GM18498 (cell line): ENCODE measurements around the gene HYLS1.
A peak's percentile ranks its signal among the peaks of the same experiment; 100 is the strongest.
"Not testable (repeated sequence)": the region's sequence is repeated elsewhere in the genome, so short reads cannot be mapped to it uniquely, and the experiment has no call there.

Source experiments
- ATAC-seq: cut with Tn5 transposase; IDR thresholded peaks from one replicate; pipeline ENCODE4 v1.9.1; 2021; ENCODE audit warnings: mild to moderate bottlenecking, moderate library complexity; ENCODE audit not compliant: unreplicated experiment

HYLS1 gene

DNA sequence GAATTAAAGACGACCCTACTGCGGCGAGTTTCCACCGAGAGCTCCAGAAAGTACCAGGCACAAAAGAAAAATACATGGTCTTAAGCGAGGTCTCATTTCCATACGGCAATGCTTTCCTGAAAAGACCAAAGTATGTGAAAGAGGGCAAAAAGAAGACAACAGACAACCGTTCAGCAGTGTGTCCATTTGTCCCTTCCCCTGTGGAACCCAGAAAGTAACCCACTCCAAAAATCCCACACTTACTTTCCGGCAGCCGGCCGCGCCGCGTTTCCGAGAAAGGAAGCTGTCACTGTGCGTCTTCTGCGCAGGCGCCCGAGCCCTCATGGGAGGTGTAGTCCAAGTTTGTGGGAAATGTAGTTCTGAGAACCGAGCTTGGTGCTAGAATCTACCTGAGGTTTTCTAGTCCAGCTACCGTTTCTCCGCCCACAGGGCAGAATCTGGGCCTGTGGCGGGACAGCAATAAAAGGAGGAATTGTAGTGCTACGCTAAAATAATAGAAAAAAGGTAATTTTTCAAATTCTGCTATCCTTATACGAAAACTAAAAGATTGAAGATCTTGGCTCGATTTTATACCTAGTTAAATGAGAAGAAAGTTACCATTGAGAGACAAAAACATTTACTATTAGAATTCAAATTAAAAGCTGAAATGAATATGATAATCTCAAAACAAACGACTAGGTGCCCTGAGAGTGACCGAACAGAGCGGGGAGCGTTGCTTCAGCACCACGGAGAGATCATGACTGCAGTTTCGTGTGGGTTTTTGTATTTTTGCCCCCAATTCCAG, 15.7 kb downstream of the HYLS1 start, which contains the start of gene PUS3:
Gene PUS3, minus strand, starts transcription at position 280 of the 784 bp plus-strand sequence. CDS start 6,922 bp downstream, outside the sequence.
- peak; percentile 98 for ATAC-seq

DNA sequence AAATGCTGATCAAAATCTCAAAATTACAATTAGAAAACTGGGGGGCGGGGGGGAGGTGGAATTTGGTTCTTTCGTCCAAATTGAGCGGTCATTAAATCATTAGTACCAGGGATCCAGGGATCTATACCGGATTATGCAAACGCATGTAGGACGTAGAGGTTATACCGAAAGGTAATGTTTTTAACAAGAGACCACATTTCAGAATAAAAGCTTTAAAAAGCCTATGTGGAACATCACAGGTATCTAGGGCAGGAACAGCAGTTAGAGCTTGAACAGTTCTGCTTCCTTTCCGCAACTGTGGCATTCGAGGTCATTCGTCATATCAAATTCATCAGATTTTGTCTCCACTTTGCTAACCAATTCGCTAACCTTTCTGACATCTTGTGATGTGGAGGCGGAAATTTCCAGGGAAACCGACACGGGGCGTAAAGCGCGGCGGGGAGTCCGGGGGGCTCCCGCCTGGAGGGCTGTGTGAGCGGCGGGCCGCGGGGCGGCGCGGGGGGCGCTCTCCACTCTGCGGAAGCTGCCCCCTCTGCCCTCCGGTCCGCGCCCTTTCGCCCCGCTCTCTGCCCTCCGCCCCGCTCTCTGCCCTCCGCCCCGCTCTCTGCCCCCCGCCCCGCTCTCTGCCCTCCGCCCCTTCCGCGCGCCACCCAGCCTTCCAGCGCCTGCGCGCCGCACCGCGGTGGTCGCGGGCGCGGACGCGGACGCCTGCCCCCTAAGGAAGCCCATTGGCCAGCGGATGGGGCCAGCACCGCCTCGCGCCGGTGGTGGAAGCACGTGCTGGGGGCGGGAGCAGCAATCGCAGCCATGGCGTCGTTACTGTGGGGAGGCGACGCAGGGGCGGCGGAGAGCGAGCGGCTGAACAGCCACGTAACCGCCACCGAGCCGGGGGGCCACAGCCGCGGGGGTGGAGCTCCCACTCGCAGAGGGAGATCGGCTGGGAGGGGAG, 16.5 kb downstream of the HYLS1 start, which contains the start of gene DDX25:
Gene DDX25, plus strand, starts transcription at position 798 of the 949 bp plus-strand sequence. Its CDS starts 10 bp downstream, at position 808.
- ATAC-seq: no peak

DNA sequence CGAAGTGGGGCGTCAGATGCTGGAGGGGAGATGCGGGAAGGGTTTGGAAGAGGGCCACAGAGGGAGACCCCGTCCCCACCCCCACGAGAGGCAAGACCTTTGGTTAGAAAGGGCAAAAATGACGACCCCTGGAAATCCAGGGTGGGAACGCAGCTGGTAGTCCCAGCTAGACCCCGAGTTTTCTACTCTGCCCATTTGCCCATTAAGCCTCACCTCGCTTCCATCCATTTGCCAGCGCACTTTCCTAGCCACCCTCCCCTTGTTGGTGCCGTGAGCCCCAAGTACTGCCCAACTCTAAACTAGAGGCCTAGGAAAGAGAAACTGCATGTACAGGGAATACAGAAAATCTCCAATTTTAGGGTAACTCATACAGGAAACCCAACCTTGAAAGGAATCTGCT, 17.2 kb downstream of the HYLS1 start:
- ATAC-seq: no peak

DNA sequence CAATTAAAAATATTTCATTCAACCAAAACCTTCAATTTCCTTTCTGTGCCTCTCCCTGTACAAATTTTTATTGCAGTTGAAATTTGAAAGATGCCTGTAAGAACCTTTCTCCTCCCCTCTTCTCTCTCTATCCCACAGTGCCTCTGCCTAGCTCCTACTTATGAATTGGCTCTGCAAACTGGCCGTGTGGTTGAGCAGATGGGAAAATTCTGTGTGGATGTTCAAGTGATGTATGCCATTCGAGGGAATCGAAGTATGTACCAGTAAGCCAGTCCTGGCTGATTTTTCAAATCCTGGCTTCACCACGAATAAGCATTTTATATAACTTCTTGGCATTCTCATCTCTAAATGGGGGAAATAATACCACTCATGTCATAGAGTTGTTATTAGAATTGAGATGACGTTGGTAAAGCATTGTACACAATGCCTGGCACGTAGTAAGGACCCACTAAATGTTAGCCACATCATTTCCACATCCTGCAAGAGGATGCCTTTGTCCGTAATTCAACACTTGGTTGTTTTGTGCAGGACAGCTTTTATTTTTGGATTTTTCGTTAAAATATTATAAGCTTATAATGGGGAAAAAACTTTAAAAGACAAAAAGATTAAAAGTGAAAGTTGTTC, 22.9 kb downstream of the HYLS1 start:
- no peak for ATAC-seq

DNA sequence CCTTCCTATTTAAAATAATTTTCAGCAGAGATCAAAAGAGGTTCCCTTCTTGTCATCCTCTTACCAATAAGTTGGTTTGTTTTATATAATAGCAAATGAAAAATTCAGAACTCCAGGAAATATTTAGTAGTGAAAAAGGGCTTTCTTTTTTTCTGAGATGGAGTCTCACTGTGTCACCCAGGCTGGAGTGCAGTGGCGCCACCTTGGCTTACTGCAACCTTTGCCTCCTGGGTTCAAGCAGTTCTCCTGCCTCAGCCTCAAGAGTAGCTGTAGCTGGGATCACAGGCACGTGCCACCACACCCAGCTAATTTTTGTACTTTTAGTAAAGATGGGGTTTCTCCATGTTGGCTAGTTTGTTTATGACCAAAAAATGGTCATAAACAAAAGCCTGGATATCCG, 27.1 kb downstream of the HYLS1 start:
- ATAC-seq: not testable (repeated sequence)

DNA sequence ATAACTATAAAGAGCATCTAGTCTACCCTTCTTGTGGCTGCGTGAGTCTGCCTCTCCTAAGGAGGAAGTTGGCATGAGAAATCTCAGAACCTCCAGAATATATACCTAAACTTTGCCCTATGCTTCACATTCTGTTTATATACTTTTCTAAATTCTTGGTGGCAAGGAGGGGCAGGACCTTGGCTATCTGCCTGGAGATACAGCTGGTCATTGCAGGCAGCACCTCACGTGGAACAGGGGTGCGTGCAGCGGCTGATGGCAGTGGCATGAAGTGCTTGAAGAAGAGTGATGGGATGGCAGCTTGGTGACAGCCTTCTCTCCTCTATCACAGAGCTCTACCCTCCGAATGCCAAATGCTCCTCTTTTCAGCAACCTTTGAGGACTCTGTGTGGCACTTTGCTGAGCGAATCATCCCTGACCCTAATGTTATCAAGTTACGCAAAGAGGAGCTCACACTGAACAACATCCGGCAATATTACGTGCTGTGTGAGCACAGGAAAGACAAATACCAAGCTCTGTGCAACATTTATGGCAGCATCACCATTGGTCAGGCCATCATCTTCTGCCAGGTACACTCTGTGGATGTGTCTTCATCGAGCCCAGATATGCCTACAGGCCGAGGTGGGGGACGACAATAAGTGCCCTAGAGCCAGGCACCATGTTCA, 29.3 kb downstream of the HYLS1 start:
- no peak for ATAC-seq

DNA sequence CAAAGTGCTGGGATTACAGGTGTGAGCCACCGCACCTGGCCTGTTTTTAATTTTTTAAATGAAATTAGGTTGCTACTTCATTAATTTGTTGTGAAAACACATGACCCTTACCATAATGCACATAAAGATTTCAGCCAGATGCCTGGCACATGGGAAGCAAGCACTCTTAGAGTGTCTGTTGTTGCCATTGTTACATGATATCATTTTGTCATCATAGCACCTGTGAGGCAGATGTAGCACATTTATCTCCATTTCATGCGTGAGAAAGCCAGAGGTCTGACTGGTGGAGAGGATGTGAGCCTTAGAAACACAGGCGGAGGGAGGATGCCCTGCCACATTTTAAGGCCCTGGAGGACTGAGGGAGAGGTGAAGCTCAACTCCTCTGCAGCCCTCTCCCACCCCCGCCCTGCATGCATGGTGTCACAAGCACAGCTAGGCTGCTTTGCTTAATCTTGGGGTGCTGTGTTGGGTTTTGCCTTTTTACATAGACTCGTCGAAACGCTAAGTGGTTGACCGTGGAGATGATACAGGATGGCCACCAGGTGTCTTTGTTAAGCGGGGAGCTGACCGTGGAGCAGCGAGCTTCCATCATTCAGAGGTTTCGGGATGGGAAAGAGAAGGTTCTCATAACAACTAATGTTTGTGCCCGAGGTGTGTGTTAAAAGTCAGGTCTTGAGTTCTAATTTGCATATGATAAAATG, 30.8 kb downstream of the HYLS1 start:
- no peak for ATAC-seq

DNA sequence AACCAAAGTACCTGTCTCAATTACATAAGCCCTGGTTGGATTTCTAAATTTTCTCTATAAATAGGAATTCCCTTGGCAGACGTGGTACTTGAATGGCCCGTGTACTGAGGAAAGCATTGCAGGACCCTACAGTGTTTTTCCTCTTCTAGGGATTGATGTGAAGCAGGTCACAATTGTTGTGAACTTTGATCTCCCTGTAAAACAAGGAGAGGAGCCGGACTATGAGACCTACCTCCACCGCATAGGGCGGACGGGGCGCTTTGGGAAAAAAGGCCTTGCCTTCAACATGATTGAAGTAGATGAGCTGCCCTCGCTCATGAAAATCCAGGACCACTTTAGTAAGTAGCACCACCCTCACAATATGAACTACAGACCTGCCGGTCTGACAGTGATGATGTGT, 33.6 kb downstream of the HYLS1 start:
- ATAC-seq: no peak

DNA sequence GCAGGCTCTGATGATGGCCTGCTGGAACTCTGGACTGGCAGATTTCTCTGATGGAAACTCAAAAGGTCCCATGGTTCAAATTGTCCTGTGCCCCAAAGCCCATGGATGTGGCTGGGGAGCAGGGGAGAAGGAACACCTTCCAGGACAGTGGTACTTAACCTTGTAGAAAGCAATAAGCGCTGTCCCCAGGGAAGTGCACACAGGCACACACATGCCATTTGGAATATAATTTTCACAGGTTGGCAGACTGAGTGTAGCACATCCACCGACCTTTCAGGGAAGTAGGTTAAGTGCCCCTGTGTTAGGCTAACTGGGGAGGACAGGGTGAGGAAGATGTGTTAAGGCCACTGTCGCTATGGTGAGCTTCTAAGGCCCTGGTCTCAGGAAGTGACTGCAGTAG, 34.7 kb downstream of the HYLS1 start:
- ATAC-seq: no peak

DNA sequence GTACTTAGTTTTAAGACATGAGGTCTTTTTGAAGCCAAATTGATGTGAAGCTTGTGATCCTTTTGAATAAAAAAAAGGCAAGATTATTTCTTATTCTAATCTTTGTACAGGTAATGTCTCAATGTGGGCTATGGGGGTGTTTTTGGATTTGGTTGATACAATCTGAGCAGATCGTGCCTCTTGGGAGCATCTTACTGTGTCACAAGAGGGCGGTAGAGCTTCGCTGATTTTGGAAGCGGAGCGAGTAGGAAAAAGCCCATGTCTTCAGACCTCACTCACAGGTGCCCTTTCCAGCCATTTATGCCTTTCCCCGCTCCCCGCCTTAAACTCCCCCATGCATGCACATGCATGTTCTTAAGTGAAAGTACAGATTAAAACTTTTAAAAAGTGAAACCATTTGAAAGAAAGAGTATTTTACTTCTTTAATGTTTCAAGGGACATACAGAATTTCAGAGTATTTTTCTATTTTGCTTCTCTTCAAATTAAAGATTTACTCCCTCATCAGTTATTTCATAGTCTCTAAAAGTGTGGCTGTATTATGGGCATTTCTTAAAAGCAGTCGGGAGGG, 35.6 kb downstream of the HYLS1 start:
- ATAC-seq: peak; percentile 78

DNA sequence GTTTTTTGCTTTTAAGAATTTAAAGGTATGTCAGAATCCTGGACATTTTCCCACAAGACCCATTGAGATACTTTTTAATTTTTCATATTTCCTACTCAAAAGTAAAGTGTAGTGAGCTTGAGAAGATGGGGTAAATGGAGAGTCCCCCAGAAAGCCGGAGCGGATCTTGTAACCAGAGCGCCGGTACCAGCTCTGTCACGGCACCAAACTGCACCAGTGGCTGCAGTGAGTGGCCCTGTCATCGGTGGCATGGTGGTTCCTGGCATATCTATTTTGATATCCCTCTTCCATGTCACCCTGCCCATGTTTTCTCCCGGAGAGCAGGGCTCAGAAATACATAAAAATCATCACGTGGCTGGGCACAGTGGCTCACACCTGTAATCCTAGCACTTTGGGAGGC, 36.2 kb downstream of the HYLS1 start:
- no peak for ATAC-seq

DNA sequence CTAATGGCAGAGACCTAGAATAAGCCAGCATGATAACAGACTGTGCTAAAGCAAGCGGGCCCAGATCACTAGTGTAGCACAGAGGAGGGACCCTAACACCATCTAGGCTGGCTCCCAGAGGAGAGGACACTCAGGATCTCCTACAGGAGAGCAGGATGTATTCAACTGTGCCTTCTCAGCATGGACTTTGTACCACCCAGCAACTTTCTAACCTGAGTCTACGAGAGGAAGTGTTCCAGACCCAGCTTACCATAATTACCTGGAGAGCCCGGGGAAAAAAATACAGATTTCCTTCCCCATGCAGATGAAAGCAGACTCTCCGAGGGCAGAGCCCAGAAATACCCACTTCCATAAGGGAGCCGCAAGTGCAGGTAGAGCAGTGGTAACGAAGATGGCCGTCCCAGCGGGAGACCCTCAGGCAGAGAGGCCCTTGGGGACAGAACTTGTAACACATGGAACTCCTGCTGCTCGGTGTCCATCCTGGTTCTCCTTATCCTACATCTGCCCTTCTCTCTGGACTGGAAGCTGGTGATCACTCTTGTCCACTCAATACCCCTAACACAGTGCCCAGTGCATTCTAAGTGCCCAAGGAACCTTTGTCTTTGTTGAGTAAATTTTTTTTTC, 37.0 kb downstream of the HYLS1 start:
- no peak for ATAC-seq

DNA sequence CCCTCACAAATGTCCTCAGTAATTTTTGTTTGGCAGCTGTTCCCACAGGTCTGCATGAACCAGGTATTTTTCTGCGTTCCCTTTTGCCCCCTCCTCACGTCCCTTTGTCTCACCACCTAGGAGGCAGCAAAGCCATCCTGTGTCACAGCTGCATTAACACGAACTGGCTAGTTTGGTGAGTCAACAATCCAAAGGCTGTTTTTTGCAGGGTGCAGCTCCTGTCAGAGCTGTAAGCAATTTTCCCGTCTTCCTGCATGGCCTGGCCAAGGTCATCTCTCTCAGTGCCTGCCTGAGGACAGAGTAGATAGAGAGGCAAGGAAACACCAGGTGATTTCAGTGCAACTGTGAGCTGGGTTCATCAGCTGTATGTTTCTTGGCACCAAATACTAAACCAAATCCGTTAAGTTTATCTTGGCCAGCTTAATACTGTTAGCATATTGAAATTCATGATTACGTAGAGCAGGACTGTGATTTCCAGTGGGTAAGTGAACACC, 37.8 kb downstream of the HYLS1 start:
- ATAC-seq: no peak

DNA sequence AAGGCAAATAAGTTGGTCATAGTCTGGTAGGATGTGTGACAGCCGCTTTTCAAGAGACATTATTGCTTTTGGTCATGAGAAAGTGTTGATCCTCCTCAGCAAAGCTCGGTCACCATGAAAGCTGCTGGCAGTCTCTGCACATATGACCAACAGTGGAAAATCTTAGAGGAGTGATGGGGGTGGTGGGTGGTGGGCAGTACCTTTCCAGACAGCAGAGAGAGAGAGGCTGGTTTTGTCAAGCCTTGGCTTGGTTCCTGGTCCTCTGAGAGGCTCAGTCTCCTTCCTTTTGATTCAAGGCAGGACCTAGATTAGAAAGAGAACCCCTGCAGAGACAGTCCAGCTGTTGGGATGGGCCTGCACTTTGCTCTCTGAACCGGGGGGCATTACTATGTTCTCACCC, 38.3 kb downstream of the HYLS1 start:
- no peak for ATAC-seq

DNA sequence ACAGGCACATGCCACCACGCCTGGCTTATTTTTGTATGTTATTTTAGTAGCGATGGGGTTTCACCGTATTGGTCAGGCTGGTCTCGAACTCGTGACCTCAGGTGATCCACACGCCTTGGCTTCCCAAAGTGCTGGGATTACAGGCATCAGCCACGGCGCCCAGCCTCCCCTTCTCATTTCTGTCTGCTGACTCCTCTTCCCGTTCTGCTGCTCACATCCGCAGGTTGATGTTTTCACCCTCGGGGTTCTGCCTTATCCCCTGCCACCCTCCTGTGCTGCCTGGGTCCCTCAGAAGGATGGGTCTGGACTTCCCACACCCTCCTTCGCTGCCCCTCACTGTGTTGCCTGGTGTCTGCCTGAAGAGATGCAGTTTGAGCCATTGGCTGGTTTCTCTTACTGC, 39.2 kb downstream of the HYLS1 start:
- no peak for ATAC-seq

DNA sequence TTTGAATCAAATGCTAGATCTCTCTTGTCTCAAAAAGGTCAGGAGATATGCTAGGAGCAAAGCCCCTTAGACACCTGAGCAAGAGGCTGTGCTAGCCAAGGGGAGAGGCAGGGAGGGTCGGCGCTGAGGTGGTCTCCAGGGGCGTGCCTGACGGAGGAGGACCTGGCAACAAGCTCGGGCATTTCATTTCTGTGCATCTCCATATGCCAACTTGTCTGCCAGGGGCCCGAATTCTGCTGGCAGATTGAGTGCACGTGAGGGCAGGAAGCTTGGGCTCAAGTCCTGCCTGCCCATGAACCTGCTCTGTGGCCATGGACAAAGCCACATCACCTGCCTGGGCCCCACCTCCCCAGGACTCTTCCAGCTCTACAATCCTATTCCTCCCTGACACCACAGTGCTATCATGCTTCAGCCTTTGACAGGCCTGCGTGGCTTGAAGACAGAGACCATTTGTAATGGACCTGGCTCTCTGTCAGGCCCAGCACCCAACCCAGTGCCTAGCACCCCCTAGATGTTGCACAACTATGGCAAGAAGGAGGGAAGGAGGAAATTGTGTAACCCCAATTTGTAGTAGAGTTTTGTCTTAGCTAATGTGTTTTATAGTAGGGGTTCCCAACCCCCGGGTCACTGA, 42.1 kb downstream of the HYLS1 start:
- no peak for ATAC-seq

DNA sequence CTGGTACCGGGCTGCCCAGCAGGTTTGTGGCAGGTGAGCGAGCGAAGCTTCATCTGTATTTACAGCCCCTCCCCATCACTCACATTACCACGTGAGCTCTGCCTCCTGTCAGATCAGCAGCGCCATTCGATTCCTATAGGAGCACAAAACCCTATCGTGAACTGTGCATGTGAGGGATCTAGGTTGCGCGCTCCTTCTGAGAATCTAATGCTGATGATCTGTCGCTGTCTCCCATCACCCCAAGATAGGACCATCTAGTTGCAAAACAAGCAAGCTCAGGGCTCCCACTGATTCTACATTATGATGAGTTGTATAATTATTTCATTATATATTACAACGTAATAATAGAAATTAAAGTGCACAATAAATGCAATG, 42.6 kb downstream of the HYLS1 start:
- ATAC-seq: no peak

DNA sequence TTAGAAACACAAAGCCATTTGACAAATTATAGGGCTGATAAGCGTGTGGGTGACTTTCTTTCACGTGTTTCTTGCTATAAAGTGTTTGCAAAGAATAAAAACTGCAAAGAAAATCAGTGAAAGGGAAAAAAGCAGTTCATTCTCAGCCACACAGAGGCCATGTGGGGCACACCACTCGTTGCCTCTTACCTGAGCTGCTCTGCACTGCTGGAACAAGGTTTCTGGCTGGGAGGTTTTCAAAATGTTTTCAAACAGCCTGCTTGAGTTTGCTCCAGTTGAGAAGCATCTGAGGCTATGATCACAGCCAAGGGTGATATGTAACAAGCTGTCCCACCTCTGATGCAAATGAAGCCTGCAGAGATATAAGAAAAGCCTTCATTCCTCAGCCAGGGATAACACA, 43.6 kb downstream of the HYLS1 start:
- ATAC-seq: no peak

DNA sequence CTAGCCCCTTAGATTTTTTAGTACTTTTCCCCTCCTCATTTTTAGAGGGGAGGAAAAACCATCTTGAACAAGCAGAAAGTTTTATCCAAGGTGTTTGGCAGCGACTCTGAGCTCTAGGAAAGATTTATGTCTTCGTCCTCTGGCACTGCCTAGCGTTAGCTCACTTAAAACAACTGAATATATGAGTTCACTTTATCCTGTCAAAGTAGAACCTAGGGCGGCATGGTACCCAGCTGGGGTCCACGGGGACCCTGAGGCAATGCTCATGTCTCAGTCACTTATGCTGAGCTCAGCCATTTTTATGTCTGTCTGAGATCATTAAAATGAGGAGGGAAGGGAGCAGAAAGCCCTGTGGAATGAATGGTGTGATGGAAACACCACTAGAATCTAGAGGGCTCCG, 44.2 kb downstream of the HYLS1 start:
- ATAC-seq: no peak
